Measurements from ENCODE around the gene TBCD.

TBCD gene

DNA sequence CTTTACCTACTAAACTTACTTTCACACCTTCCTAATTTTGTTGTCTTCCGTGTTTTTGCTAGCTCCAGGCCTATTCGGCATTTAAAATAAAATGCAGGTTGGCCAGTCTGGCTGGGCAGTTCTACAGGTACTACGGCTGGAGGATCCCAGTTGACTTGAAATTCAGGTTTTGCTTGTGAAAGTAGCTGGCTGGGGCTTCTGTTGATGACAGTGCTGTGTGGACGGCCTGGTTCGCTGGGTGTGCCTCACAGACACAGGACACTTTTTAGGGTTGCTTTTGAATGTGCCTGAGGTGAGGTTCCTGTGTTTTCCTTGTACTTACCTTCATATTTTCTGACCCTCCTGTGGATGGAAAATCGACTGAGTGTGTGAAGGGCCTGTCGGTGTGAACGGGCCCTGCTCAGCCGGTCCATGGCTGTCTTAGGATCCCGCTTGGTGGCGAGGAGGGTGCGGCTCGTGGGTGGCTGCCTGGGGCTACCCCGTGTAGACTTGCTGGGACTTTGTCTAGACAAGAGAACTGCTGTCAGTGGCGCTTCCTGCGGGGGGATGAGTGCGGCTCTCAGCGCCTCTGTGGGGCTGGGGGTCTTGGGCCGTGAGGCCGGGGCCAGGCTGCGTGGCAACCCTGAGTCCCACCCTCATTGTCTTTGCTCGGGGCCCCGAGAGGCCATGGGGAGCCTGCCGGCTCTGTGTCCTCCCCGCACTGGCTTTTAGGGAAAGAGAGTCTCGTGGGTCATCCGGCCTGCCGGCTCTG lies 106.7 kb downstream of the TBCD start:
- DNase-seq: no peak

GRCh38 chr17:82859431-82860403 lies 107.9 kb downstream of the TBCD start:
- peak; percentile 64 for DNase-seq

GRCh38 chr17:82860606-82861392 lies 108.9 kb downstream of the TBCD start:
- DNase-seq: no peak

GRCh38 chr17:82861393-82861775 lies 109.5 kb downstream of the TBCD start:
- DNase-seq: no peak

- DNase-seq: no peak
Observed at GRCh38 chr17:82862191-82862590, 110.3 kb downstream of the TBCD start.

DNA sequence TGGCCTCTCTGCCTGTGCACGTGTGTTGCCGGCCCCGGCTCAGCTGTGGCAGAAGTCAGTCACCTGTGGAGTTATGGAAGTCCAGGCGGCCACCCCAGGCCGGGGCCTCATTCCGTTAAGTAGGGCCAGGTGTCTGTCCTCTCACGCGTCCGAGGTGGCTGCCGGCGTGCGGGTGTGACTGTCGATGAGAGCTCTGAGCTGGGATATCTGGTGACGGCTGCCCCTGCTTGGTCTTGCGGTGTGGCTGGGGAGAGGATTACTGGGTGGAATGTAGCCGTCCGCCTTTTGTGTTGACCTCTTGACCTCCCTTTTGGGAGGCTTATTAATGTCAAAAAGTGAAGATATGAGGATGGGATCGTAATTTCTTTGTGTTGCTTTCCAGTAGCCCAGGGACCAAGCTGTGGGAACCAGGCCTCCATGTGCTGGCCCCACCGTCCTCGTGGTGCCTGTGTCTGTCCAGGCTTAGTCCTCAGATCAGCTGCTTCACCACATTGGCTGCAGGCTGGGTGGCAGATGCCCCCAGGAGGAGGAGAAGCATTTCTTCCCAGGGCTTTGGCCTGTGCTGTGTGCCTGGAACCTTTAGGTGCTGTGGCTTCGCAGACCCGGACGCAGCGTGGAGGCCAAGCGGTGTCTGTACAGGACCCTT lies 111.0 kb downstream of the TBCD start:
- no peak for DNase-seq

- no peak for DNase-seq
Observed at GRCh38 chr17:82863383-82863940, 111.6 kb downstream of the TBCD start.

GRCh38 chr17:82863941-82864712 lies 112.3 kb downstream of the TBCD start:
- DNase-seq: peak; percentile 85

DNA sequence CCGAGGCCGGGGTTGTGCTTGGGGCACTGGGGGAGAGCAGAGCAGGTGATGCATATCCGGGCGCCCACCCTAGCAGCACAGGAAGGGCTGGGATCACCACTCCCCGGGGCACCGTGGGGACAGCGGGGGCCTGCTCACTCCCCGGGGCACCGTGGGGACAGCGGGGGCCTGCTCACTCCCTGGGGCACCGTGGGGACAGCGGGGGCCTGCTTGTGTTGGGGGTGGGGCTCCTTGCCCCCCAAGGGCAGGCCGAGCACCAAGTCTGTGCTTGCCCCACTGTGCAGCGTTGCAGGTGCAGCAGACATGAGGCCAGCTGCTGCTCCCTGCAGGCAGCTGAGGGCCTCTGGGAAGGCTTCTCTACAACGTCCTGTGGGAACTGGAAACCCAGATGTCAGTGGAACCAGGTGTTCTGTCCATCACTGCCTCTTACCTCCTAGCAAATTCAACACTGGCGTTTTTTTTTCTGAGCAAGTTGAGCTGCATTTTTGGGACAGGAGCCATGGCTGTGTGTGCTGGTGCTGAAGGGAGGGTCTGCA lies 112.9 kb downstream of the TBCD start:
- DNase-seq: no peak

DNA sequence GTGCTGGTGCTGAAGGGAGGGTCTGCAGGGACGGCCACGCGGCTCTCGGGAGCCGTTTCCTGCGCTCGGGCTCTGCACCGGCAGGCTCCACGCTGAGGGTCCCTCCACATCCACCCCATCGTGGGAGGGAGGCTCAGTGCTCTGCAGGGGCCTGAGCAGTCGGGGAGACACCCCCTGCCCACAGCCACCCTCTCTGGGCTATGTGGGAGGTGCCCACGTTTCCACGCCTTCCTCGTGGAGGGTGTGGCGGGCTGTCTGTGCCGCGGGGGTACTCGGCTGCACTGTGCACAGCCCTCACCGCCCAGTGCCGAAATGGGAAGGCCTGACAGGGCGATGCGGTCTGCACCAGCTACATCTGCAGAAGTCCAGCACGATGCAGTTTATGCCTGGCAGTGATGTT lies 113.4 kb downstream of the TBCD start:
- DNase-seq: no peak

- DNase-seq: no peak
Observed at GRCh38 chr17:82865774-82866395, 114.0 kb downstream of the TBCD start.

GRCh38 chr17:82866590-82867191 lies 114.8 kb downstream of the TBCD start:
- DNase-seq: peak; percentile 70

DNA sequence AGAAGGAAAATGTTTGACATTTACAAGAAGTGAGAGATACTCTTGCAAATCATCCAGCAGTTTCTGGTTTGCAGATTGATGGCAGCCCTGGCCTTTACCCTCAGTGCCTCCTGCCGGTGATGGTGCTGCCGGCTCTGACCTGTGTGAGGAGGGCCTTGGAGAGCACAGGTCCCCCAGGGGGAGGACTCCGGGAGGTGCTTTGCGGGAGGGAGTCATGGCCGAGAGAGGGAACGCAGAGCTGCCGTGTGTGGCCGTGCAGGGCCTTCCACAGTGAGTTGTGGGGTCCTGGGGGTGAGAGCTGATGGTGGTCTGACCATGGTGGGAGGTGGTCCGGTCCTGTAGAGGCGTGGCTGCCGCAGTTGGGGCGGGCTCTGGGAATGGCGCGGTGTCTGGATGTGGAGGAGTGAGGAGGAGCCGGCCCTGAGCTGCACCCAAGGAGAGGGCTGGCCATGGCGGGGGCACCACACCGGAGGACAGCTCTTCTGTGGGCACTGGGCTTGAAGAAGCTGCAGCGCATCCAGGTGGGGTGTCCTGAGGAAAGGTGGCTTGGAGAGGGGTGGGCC lies 116.0 kb downstream of the TBCD start:
- DNase-seq: no peak

GRCh38 chr17:82868715-82869131 lies 116.9 kb downstream of the TBCD start:
- DNase-seq: no peak

DNA sequence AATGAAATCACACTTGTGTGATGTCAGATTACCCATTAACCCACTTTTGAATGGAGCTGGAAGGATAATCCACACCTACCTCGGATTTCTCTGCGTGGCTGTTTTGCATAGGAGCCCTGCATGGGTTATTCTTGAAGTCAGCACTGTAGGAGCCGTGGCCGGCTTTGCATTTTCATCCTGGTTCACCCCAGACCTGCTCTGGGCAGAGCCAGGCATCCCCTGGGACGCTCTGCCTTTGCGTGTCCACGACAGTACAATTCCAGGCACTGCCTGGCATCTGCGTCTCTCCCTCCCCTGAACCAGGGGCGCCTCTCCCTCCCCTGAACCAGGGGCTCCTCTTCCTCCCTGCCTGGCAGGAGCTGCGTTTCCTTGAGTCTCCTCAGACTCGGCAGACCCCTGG lies 117.7 kb downstream of the TBCD start:
- DNase-seq: no peak

DNA sequence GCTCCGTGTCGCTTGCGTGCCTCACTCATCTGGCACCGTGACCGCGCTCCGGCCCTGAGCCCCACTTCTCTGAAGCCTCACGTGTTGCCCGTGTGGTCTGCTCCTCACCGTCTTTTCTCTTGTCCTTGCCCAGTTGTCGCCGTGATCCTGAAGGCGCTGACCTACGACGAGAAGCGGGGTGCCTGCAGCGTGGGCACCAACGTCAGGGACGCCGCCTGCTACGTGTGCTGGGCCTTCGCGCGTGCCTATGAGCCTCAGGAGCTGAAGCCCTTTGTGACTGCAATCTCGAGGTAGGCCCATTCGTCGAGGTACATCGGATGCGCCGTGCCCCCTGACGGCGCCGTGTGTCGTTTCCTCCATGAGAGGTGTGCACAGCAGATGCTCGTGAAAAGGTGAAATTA lies 118.2 kb downstream of the TBCD start:
- DNase-seq: no peak

- DNase-seq: no peak
Observed at GRCh38 chr17:82870541-82870940, 118.7 kb downstream of the TBCD start.

GRCh38 chr17:82871056-82871775 lies 119.4 kb downstream of the TBCD start:
- no peak for DNase-seq
